Stimulated activated memory B cell treated with anti-CD40 and anti-IgM and Interleukin-4, amounts not matched to agents 10 μg/mL and 1 μg/mL and 100 μg/mL, for 72 hours (primary cell): ENCODE measurements around the gene ABCC3.

Experiments used
- ATAC-seq: fragments of 150-1000 bp; cut with Tn5 transposase; 2 replicates; pipeline ENCODE4 v1.10.0; 2021
- H3K27ac Mint-ChIP-seq: one replicate; pipeline ENCODE4 v1.8.0; 2022; ENCODE audit warnings: mild to moderate bottlenecking, mixed read lengths
- H3K27me3 Mint-ChIP-seq: one replicate; pipeline ENCODE4 v1.8.0; 2022; ENCODE audit warnings: mixed read lengths
- H3K36me3 Mint-ChIP-seq: one replicate; pipeline ENCODE4 v1.8.0; 2022; ENCODE audit warnings: mixed read lengths
- H3K4me1 Mint-ChIP-seq: one replicate; pipeline ENCODE4 v1.8.0; 2022; ENCODE audit warnings: mixed read lengths
- H3K4me3 Mint-ChIP-seq: one replicate; pipeline ENCODE4 v1.8.0; 2022; ENCODE audit warnings: mild to moderate bottlenecking, moderate library complexity, mixed read lengths
- H3K9me3 Mint-ChIP-seq: one replicate; pipeline ENCODE4 v1.8.0; 2022; ENCODE audit warnings: mixed read lengths

The ABCC3 gene

DNA sequence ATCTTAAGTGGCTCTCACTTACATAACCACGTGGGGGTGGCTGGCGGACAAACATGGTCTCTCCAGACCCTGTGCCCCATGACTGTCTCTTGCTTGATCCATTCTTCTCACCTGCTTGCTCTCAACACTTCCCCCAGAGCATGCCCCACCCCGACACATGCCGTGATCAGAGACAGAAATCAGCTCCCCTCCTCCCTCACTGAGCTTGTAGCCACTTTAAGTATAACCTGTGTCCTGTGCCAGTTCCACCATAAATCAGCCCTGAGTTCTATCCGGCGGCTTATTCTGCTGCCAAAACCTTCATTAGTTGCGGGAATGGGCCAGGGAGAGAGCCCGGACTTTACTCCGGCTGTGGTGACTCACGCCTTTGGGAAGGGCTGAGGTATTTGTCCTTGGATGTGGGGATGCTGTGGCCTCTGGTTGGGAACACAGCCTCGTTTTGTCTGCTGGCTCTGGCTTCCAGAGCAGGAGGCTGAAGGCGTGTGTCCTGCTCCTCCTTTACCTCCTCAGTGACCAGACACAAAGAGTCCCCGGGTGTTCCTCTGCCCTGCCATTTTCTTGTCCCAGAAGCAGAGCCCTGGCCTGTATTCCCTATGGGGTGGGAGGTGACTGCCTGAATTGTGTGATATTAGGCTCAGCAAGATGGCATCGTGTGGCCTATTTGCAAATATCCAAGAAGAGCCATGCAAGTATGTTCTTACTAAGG lies 52.0 kb downstream of the ABCC3 start:
- H3K4me1 Mint-ChIP-seq: no peaks in the 10 kb centered on the region
- no peak for ATAC-seq
- H3K27ac Mint-ChIP-seq: no peak overlapping the region
- H3K36me3 Mint-ChIP-seq: no peaks in the 10 kb centered on the region
- no peaks in the 10 kb centered on the region for H3K9me3 Mint-ChIP-seq
- H3K27me3 Mint-ChIP-seq: peaks cover 16% of the 10 kb centered on the region
- no peak overlapping the region for H3K4me3 Mint-ChIP-seq

DNA sequence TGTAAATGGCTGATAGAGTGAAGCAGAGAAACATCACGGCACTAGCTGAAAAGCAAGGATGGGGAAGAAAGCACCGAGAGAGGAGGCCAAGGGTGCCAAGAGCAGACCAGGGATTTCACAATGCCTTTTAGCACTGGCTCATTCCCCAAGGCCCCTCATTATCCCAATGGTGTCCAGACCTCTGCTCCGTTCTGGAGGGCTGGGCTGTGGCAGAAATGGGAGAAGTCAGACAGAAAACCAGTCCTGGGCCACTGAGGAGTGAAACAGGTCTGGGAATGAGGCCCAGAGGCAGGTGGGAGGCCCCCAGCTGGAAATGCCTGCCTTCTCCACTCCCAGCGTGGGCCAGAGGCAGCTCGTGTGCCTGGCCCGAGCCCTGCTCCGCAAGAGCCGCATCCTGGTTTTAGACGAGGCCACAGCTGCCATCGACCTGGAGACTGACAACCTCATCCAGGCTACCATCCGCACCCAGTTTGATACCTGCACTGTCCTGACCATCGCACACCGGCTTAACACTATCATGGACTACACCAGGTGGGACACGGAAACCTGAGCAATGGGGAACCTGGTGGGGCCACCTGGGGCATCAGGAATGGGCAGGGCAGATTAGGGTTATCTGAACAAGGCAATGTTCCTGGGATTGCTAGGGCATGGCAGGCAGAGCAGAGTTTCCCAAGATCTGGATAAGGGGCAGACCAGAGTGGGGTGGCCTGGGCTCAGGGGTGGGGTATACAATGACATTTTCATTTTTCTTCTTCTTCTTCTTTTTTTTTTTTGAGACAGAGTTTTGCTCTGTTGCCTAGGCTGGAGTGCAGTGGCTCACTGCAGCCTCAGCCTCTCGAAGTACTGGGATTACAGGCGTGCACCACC lies 52.8 kb downstream of the ABCC3 start:
- peaks cover 4% of the 10 kb centered on the region for H3K36me3 Mint-ChIP-seq
- H3K27ac Mint-ChIP-seq: no peak overlapping the region
- ATAC-seq: no peak
- H3K4me3 Mint-ChIP-seq: no peak overlapping the region
- H3K9me3 Mint-ChIP-seq: no peaks in the 10 kb centered on the region
- no peaks in the 10 kb centered on the region for H3K4me1 Mint-ChIP-seq
- H3K27me3 Mint-ChIP-seq: peaks cover 8% of the 10 kb centered on the region

DNA sequence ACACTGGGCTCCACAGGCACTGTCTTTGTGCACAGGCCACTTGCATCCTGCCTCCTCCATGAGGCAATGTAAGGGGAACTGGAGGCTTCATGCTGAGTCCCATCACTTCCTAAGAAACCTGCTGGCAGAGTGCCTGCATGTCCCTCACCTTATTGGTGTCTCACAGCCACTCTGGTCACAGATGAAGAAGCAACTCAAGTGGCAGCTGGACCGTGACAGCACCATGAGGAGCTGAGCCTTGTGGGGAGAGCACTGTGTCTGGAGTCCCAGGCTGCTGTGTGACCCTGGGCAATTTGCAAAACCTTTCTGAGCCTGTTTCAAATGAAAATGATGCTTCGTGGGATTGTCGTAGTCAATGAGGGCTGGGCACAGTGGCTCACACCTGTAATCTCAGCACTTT lies 53.6 kb downstream of the ABCC3 start:
- Mint-ChIP-seq H3K9me3 (no peaks in the 10 kb centered on the region), H3K27me3 (peaks cover under 1% of the 10 kb centered on the region), H3K4me3 (no peak overlapping the region), H3K27ac (no peak overlapping the region), H3K36me3 (peaks cover 9% of the 10 kb centered on the region), H3K4me1 (no peaks in the 10 kb centered on the region)
- no peak for ATAC-seq

DNA sequence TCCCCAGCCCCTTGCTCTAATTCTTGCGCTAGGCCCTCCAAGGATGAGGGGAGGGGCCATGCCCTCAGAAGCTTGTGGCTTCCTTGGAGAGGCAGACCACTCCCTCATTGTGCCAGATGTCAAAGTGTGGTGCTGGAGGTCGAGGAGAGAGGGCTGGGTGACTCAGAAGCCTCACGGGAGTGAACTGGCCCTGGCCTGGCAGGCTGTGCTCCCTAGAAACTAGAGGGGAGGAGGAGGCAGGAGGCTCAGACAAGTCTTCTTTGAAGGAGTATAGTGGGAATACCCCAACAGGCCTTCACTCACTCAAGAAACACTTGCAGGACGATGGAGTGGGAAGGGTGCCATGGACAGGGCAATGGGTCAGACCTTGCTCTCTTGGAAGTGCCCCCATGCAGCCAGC lies 54.6 kb downstream of the ABCC3 start:
- H3K36me3 Mint-ChIP-seq: peaks cover 9% of the 10 kb centered on the region
- no peak for ATAC-seq
- H3K4me1 Mint-ChIP-seq: no peaks in the 10 kb centered on the region
- H3K27ac Mint-ChIP-seq: no peak overlapping the region
- no peaks in the 10 kb centered on the region for H3K27me3 Mint-ChIP-seq
- H3K9me3 Mint-ChIP-seq: no peaks in the 10 kb centered on the region
- H3K4me3 Mint-ChIP-seq: no peak overlapping the region

DNA sequence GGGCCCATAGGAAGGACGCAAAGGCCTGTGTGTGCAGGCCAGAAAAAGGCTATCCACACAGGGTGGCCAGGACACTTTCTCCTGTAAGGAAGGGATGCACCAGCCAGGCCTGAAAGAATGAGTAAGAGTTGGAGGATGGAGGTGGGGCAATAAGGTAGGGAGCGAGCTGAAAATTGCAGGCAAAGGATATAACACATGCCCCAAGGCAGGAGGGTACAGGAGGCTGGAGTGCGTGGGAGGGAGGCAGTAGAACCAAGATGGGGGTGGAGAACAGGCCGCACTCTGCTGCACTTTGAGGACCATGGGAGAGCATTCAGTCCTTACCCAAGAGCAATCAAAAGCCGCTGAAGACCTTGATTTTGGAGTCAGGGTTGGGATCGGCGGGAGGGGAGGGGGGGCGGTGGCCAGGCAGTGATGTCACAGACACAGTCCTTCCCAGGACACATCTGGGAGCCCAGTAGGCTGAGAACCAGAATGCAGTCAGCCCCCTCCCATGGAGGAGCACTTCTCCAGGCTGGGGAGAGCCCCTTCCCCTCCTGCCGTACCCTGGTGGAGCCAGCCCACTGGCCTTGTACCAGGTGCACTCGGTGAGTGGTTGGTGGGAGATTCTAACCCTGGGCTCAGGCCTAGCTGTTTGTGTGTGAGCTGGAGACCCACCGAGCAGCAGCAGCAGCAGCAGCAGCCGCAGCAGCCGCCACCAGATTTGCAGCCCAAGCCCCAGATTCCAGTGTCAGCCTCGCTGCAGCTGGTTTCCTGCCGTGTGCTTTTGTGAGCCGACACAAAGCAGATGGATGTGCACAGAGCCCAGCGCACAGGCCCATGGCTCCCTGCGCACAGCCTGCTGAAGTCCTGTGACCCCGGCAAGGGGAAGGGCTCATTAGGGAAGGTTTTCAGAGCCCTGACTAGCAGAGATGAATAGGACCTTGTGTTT lies 55.5 kb downstream of the ABCC3 start:
- Mint-ChIP-seq H3K27ac (no peak overlapping the region), H3K9me3 (no peaks in the 10 kb centered on the region), H3K4me3 (no peak overlapping the region), H3K36me3 (peaks cover 14% of the 10 kb centered on the region), H3K27me3 (no peaks in the 10 kb centered on the region), H3K4me1 (no peaks in the 10 kb centered on the region)
- ATAC-seq: no peak

DNA sequence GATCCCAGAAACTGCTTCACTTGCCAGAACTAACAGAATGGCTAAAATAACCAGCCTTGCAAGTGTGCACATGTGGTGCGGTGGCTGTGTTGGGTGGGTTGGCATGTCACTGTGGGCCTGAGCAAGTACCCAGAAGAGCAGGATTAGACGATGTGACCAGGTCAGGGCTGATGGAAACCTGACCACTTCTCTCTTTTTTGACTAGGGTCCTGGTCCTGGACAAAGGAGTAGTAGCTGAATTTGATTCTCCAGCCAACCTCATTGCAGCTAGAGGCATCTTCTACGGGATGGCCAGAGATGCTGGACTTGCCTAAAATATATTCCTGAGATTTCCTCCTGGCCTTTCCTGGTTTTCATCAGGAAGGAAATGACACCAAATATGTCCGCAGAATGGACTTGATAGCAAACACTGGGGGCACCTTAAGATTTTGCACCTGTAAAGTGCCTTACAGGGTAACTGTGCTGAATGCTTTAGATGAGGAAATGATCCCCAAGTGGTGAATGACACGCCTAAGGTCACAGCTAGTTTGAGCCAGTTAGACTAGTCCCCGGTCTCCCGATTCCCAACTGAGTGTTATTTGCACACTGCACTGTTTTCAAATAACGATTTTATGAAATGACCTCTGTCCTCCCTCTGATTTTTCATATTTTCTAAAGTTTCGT lies 56.3 kb downstream of the ABCC3 start:
- Mint-ChIP-seq H3K27me3 (no peaks in the 10 kb centered on the region), H3K4me1 (no peaks in the 10 kb centered on the region), H3K9me3 (no peaks in the 10 kb centered on the region), H3K27ac (no peak overlapping the region), H3K36me3 (peaks cover 21% of the 10 kb centered on the region), H3K4me3 (no peak overlapping the region)
- ATAC-seq: no peak

DNA sequence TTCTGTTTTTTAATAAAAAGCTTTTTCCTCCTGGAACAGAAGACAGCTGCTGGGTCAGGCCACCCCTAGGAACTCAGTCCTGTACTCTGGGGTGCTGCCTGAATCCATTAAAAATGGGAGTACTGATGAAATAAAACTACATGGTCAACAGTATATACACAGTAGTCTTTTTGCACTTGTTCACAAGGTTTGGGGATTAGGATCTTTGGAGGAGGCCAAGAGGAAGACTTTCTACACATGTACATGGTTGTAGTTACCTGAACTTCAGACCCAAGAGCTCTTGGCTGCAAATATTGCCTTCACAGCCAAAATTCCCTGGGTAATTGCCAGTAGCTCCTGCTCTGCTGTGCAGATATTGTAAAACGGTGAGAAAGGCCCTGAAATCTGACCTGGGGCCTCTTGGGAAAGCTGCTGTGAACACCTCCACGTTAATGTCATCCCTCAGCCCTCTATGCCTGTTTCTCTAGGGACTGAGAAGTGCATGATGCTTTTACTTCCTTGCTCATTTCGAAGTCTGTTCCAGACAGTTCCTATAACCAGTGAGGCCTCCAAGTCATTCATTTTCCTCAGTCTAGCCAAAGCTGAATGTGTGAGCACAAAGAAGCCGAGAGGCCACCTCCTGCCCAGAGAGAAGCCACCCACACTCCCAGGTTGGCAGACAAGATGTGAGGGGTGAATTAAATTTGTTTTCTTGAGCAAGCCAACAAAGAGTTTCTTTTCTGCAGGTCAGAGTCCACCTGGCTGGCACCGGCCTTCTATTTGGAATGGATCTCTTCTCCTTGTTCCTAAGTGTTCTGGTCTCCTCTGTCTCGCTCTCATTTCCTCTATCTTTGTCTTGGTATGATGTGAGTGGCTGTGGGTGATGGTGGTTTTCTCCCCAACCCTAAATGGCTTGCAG lies 57.1 kb downstream of the ABCC3 start:
- no peak for ATAC-seq
- no peaks in the 10 kb centered on the region for H3K4me1 Mint-ChIP-seq
- no peaks in the 10 kb centered on the region for H3K27me3 Mint-ChIP-seq
- H3K27ac Mint-ChIP-seq: no peak overlapping the region
- H3K36me3 Mint-ChIP-seq: peaks cover 26% of the 10 kb centered on the region
- H3K9me3 Mint-ChIP-seq: no peaks in the 10 kb centered on the region
- H3K4me3 Mint-ChIP-seq: no peak overlapping the region

DNA sequence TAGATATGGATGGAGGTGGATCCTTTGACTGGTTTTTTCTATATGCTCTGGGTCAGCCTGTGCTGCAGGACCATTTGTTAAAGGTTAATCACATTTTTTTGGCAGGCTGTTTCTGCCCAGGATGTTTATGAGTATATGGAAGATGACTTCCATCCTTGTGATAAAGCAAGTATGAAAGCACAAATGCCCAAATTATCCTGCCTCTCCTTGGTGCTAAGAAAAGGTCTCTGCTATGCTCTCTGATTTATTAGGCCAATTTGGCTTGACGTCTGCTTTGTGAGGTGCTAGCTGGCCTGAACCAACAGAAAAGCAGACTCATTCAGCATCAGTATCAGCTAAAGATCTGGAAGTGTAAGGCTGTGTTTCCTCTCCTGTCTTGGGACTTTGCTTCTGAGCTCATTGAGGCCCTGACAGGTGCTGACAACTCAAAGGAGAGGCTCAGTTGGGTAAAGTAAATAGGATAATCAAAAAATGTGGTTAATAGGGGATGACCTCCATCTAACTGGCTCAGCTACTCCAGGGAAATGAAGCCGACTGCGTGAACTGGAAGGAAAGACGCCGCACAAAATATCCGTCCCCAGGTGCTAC lies 57.9 kb downstream of the ABCC3 start:
- no peaks in the 10 kb centered on the region for H3K9me3 Mint-ChIP-seq
- no peaks in the 10 kb centered on the region for H3K4me1 Mint-ChIP-seq
- no peak overlapping the region for H3K4me3 Mint-ChIP-seq
- no peaks in the 10 kb centered on the region for H3K27me3 Mint-ChIP-seq
- H3K27ac Mint-ChIP-seq: no peak overlapping the region
- ATAC-seq: no peak
- peaks cover 34% of the 10 kb centered on the region for H3K36me3 Mint-ChIP-seq

DNA sequence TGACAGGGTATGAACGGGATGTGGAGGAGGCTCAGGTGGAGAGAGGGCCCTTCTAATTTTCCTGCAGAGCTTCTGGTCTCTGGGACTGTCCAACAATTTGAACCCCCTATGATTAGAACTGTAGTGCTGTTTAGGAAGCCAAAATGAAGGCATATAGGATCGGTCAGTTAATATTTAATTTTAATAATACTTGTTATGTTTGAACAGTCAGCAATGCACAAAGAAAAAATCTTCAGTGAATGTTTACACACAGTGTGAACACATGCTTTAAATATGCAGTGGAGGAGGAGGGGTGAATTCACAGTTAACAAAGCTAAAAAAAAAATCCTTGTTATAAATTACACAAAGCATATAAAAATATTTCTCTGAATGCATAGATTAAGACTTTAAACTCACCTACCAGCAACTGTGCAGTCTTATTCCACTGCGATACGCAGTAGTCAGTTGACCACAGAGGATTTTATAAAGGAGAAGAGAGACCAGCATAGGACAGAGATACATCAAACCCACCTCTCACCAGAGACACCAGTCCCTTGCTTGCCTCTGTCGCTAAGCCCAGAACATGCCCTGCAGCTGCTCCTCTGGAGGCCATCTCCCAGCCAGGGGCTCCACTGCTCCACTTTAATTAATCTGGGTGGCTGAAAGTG lies 58.5 kb downstream of the ABCC3 start:
- Mint-ChIP-seq H3K4me1 (no peaks in the 10 kb centered on the region), H3K36me3 (peaks cover 35% of the 10 kb centered on the region), H3K27ac (no peak overlapping the region), H3K4me3 (no peak overlapping the region), H3K9me3 (no peaks in the 10 kb centered on the region), H3K27me3 (no peaks in the 10 kb centered on the region)
- no peak for ATAC-seq

DNA sequence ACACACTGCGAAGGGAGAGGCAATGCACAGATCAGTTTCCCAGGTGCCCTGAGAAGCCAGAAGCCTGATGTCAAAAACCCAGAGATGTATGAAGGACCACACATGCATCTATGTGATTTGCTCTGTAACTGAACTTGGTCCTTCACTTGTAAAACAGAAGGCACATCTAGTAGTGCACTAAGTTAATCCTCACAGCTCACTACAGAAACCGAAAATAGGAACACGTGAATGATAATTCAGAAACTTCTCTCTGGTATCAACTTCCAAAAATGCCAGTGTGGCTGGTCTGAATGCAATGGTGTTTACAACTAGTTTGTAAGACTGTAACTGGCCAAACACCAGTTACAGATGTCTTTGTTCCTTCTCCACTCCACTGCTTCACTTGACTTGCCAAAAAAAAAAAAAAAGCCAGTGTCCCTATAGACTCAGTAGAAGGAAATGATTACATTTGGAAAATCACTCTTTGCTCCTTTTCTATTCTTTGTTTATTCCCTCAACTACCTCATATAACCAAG lies 61.7 kb downstream of the ABCC3 start:
- H3K4me1 Mint-ChIP-seq: peaks cover 6% of the 10 kb centered on the region
- H3K4me3 Mint-ChIP-seq: no peak overlapping the region
- H3K27ac Mint-ChIP-seq: peak overlapping the region; percentile 18
- no peaks in the 10 kb centered on the region for H3K27me3 Mint-ChIP-seq
- ATAC-seq: no peak
- H3K36me3 Mint-ChIP-seq: peaks cover 63% of the 10 kb centered on the region
- H3K9me3 Mint-ChIP-seq: no peaks in the 10 kb centered on the region

DNA sequence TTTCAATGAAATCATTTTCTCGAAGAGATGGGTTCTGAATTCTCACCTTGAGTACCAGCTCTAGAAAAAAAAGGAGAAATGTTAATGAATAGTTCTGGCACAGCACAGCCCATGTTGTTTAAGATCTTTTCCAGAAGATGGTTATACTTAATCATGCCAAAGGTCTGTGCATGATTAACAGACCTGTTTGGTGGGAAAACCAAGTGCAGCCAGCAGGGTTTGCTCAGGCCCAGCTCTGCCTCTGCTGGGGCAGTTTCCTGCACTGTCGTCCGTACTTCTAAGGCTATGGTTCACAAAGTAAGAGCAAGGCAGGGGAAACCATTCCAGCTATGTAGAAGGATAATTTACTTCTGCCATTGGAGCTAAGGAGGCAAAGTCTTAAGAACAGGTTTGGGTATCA lies 62.4 kb downstream of the ABCC3 start:
- Mint-ChIP-seq H3K27ac (peak overlapping the region; percentile 18), H3K9me3 (no peaks in the 10 kb centered on the region), H3K4me1 (peaks cover 6% of the 10 kb centered on the region), H3K4me3 (no peak overlapping the region), H3K27me3 (no peaks in the 10 kb centered on the region), H3K36me3 (peaks cover 63% of the 10 kb centered on the region)
- no peak for ATAC-seq

DNA sequence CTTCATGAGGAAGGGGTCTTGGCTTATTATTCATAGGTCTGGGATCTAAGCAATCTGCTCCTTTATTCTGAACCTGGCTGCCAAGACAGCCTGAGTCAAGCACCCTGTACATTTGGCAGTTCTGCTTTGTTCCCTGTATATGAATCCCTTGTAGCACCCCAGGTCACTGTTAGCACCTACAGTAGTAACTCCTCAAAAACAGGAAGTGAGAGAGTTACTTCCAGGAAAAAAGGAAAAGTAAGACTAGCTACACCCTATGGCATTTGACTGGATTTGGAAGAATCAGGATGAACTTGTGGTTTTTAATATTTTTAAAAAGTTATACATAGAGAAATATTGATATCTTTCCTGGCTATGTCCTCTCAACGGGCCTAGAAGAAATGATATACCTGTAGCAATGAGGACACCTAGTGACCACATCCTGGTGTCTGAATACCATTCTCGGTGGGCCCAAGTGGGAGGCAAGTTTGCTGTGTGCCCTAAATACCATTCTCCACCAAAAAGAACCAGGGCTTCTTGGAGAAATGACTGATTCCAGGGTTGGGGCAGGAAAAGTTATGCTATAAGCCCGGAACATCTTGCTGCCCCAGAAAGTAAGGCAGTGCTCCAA lies 63.1 kb downstream of the ABCC3 start:
- Mint-ChIP-seq H3K4me3 (no peak overlapping the region), H3K4me1 (peaks cover 6% of the 10 kb centered on the region), H3K9me3 (no peaks in the 10 kb centered on the region), H3K36me3 (peaks cover 56% of the 10 kb centered on the region), H3K27ac (no peak overlapping the region), H3K27me3 (no peaks in the 10 kb centered on the region)
- ATAC-seq: no peak

DNA sequence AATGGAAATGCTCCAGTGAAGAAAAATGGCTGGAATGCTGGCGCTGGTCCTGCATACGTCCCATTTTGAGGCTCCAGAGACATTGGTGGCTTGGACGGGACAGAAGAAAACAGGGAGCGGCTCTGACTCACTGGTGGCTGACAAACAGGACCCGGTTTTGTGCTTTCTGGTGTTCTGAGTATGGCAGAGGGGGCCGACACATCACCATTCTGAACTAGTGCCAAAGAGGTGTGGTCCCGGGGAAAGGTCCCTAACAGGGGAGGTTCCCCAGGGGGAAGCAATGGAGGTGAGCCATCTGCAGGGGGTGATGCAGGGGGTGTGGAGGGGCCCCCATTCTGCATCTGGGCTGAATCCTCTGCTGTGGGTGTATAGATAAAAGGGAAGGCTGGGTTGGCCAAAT lies 64.7 kb downstream of the ABCC3 start:
- Mint-ChIP-seq H3K27ac (no peak overlapping the region), H3K36me3 (peaks cover 62% of the 10 kb centered on the region), H3K4me3 (no peak overlapping the region), H3K9me3 (no peaks in the 10 kb centered on the region), H3K4me1 (peaks cover 19% of the 10 kb centered on the region), H3K27me3 (no peaks in the 10 kb centered on the region)
- no peak for ATAC-seq
